H1 (cell line): ENCODE results near the gene DIP2B. TPM values are rescaled to one million over a fixed set of nuclear protein-coding genes. Genes with fewer than 3 reads are reported as not detected.

ENCODE experiments used
- EZH2 ChIP-seq: fragments of 200-600 bp; sonication (generic); IDR thresholded peaks from 2 replicates; pipeline ENCODE4 v1.7.1; 2012; ENCODE audit warnings: low read depth, mild to moderate bottlenecking, moderate library complexity, low read length, inconsistent platforms; ENCODE audit not compliant: severe bottlenecking
- RNF2 ChIP-seq: fragments of 200-900, 300-1000 bp; sonication (generic); IDR thresholded peaks from 2 replicates; pipeline ENCODE4 v1.7.1; 2016; ENCODE audit warnings: borderline replicate concordance, low read depth, mild to moderate bottlenecking, antibody characterized with exemption, low read length; ENCODE audit not compliant: poor library complexity, severe bottlenecking; ENCODE audit errors: missing control alignments
- SAP30 ChIP-seq: fragments of 300-600 bp; sonication (generic); IDR thresholded peaks from 2 replicates; pipeline ENCODE4 v1.7.1; 2012; ENCODE audit warnings: low read length, moderate library complexity, mild to moderate bottlenecking, inconsistent platforms; ENCODE audit not compliant: insufficient read depth, insufficient replicate concordance
- polyA plus RNA-seq, 7 experiments: library from polyadenylated mRNA; depleted of rRNA in 3 of 7; stranded (reverse) in 5 of 7; unstranded in 2 of 7; fragments of >200 nt in 5 of 7; fragments of 200-250 nt in 2 of 7; gene quantifications; 1 replicate in 5 of 7; 2 replicates in 1 of 7; 4 replicates in 1 of 7; pipeline versions ENCODE4 v1.2.1 to v1.2.3, GENCODE V29; 2011 to 2013; ENCODE audit warnings: missing spikeins in 2 of 7, mixed read lengths in 2 of 7
- total RNA-seq: library from RNA; stranded (reverse); fragmentation: NEBNext Ultra II Directional; extraction: Animal tissue kit (Norgen Biotek cat#: 25700); gene quantifications from 2 replicates; pipeline ENCODE4 v1.2.1, GENCODE V29; 2021
- TF ChIP-seq, protein P1 (sequence below): fragments of 300-600 bp; sonication (generic); IDR thresholded peaks from 2 replicates; pipeline ENCODE4 v1.7.1; 2012; ENCODE audit warnings: low read length, moderate library complexity, mild to moderate bottlenecking, inconsistent platforms; ENCODE audit not compliant: insufficient replicate concordance

Gene DIP2B
- total and polyA plus RNA-seq, 2 of the 8 experiments (the other 6 are each of a cell fraction or from before 2014, with no cell fraction given) = 11.1 to 29.6 TPM

DNA sequence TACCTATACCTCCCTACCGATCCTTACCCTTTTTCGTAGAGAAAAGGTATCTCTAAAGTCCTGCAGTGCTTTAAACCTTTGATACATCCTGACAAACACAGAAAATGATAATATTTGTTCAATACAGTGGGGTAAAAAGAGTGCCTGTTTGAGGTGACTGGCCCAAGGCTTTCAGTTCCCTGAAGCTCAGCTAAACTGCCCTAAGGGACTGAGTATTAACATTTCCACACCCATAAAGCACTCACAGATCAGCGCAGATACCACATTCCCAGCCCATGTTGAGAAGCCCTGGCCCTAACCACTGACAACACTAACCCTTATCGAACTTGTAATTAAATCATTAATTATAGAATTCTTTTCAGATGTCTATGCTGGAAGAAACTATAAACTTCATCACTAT, 108.7 kb downstream of the DIP2B start (continued):
- TF ChIP-seq, protein P1, sequence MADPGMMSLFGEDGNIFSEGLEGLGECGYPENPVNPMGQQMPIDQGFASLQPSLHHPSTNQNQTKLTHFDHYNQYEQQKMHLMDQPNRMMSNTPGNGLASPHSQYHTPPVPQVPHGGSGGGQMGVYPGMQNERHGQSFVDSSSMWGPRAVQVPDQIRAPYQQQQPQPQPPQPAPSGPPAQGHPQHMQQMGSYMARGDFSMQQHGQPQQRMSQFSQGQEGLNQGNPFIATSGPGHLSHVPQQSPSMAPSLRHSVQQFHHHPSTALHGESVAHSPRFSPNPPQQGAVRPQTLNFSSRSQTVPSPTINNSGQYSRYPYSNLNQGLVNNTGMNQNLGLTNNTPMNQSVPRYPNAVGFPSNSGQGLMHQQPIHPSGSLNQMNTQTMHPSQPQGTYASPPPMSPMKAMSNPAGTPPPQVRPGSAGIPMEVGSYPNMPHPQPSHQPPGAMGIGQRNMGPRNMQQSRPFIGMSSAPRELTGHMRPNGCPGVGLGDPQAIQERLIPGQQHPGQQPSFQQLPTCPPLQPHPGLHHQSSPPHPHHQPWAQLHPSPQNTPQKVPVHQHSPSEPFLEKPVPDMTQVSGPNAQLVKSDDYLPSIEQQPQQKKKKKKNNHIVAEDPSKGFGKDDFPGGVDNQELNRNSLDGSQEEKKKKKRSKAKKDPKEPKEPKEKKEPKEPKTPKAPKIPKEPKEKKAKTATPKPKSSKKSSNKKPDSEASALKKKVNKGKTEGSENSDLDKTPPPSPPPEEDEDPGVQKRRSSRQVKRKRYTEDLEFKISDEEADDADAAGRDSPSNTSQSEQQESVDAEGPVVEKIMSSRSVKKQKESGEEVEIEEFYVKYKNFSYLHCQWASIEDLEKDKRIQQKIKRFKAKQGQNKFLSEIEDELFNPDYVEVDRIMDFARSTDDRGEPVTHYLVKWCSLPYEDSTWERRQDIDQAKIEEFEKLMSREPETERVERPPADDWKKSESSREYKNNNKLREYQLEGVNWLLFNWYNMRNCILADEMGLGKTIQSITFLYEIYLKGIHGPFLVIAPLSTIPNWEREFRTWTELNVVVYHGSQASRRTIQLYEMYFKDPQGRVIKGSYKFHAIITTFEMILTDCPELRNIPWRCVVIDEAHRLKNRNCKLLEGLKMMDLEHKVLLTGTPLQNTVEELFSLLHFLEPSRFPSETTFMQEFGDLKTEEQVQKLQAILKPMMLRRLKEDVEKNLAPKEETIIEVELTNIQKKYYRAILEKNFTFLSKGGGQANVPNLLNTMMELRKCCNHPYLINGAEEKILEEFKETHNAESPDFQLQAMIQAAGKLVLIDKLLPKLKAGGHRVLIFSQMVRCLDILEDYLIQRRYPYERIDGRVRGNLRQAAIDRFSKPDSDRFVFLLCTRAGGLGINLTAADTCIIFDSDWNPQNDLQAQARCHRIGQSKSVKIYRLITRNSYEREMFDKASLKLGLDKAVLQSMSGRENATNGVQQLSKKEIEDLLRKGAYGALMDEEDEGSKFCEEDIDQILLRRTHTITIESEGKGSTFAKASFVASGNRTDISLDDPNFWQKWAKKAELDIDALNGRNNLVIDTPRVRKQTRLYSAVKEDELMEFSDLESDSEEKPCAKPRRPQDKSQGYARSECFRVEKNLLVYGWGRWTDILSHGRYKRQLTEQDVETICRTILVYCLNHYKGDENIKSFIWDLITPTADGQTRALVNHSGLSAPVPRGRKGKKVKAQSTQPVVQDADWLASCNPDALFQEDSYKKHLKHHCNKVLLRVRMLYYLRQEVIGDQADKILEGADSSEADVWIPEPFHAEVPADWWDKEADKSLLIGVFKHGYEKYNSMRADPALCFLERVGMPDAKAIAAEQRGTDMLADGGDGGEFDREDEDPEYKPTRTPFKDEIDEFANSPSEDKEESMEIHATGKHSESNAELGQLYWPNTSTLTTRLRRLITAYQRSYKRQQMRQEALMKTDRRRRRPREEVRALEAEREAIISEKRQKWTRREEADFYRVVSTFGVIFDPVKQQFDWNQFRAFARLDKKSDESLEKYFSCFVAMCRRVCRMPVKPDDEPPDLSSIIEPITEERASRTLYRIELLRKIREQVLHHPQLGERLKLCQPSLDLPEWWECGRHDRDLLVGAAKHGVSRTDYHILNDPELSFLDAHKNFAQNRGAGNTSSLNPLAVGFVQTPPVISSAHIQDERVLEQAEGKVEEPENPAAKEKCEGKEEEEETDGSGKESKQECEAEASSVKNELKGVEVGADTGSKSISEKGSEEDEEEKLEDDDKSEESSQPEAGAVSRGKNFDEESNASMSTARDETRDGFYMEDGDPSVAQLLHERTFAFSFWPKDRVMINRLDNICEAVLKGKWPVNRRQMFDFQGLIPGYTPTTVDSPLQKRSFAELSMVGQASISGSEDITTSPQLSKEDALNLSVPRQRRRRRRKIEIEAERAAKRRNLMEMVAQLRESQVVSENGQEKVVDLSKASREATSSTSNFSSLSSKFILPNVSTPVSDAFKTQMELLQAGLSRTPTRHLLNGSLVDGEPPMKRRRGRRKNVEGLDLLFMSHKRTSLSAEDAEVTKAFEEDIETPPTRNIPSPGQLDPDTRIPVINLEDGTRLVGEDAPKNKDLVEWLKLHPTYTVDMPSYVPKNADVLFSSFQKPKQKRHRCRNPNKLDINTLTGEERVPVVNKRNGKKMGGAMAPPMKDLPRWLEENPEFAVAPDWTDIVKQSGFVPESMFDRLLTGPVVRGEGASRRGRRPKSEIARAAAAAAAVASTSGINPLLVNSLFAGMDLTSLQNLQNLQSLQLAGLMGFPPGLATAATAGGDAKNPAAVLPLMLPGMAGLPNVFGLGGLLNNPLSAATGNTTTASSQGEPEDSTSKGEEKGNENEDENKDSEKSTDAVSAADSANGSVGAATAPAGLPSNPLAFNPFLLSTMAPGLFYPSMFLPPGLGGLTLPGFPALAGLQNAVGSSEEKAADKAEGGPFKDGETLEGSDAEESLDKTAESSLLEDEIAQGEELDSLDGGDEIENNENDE = no peak
- TF ChIP-seq SAP30 = no peak
- TF ChIP-seq EZH2 = no peak
- TF ChIP-seq RNF2 = no peak
